ENCODE results near the gene METAP2.
"Not testable (repeated sequence)": the region's sequence is repeated elsewhere in the genome, so short reads cannot be mapped to it uniquely, and the experiment has no call there.

The METAP2 gene

DNA sequence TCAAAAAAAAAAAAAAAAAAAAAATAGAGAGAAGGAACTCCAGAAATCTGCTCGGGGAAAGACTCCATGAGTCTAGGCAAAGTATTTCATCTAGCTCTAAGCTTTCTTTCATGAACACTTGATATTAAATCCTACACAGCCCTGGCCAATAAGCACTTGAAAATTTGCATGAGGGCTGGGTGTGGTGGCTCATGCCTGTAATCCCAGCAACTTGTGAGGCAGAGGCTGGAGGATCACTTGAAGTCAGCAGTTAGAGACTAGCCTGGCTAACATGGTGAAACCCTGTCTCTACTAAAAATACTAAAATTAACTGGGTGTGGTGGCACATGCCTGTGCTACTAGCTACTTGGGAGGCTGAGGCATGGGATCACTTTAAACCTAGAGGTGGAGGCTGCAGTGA, 13.1 kb upstream of the METAP2 start:
- ChIA-PET POLR2A (interaction anchor here (1.9 kb wide), 1 partner anchor 13 kb away, joined by 8 read pairs; the partner anchor contains the start of gene METAP2), CTCF (no interaction called here)
- TF ChIP-seq HDGF (IDR thresholded peaks at IDR 0.05; ENCODE audit: borderline replicate concordance): no peak
- no peak for TF ChIP-seq SUZ12 (IDR thresholded peaks at IDR 0.05)
- TF ChIP-seq, protein P1, sequence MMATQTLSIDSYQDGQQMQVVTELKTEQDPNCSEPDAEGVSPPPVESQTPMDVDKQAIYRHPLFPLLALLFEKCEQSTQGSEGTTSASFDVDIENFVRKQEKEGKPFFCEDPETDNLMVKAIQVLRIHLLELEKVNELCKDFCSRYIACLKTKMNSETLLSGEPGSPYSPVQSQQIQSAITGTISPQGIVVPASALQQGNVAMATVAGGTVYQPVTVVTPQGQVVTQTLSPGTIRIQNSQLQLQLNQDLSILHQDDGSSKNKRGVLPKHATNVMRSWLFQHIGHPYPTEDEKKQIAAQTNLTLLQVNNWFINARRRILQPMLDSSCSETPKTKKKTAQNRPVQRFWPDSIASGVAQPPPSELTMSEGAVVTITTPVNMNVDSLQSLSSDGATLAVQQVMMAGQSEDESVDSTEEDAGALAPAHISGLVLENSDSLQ (IDR thresholded peaks at IDR 0.05): no peak
- no peak for TF ChIP-seq CTBP1 (IDR thresholded peaks at IDR 0.05; ENCODE audit: borderline replicate concordance)
- TF ChIP-seq ZNF384 (IDR thresholded peaks at IDR 0.05): no peak
- TF ChIP-seq FOXK2 (IDR thresholded peaks at IDR 0.05): no peak
- no peak for TF ChIP-seq FOXM1 (IDR thresholded peaks at IDR 0.05; ENCODE audit: borderline replicate concordance)
- TF ChIP-seq LEF1 (IDR thresholded peaks at IDR 0.05; ENCODE audit: borderline replicate concordance): no peak
- no peak for TF ChIP-seq SP1 (IDR thresholded peaks at IDR 0.05)
- no peak for TF ChIP-seq TARDBP (IDR thresholded peaks at IDR 0.05)
- TF ChIP-seq NFRKB (IDR thresholded peaks at IDR 0.05): no peak
- TF ChIP-seq L3MBTL2 (conservative IDR thresholded peaks at IDR 0.05): no peak
- no peak for TF ChIP-seq BHLHE40 (IDR thresholded peaks at IDR 0.05; ENCODE audit: borderline replicate concordance)
- DNase-seq (ENCODE audit: extremely low spot score): no peak

DNA sequence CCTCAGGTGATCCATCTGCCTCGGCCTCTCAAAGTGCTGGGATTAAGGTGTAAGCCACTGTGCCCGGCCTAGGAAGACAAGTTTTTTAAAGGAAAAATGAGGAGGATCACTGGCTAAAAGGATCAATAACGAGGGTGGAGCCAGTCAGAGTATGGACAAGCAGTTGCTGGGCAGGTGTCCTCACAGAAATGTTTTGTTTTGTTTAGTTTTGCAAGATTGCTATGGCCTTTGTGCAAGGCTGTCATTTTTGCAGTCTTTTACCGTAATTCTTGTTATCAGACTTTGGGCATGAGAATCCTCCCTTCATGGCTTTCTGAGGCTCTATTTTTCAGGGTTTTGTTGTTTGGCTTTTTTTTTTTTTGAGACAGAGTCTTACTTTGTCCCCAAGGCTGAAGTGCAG, 11.9 kb upstream of the METAP2 start:
- no peak for DNase-seq (ENCODE audit: extremely low spot score)
- ChIA-PET CTCF (no interaction called here), POLR2A (interaction anchor here (1.1 kb wide), 1 partner anchor 12 kb away, joined by 4 read pairs; the partner anchor contains the start of gene METAP2)
- no peak for TF ChIP-seq FOXK2 (IDR thresholded peaks at IDR 0.05)
- no peak for TF ChIP-seq L3MBTL2 (conservative IDR thresholded peaks at IDR 0.05)
- TF ChIP-seq CTBP1 (IDR thresholded peaks at IDR 0.05; ENCODE audit: borderline replicate concordance): no peak
- TF ChIP-seq ZNF384 (IDR thresholded peaks at IDR 0.05): no peak
- no peak for TF ChIP-seq TARDBP (IDR thresholded peaks at IDR 0.05)
- no peak for TF ChIP-seq SP1 (IDR thresholded peaks at IDR 0.05)
- TF ChIP-seq, protein P1 (IDR thresholded peaks at IDR 0.05): no peak
- TF ChIP-seq BHLHE40 (IDR thresholded peaks at IDR 0.05; ENCODE audit: borderline replicate concordance): no peak

DNA sequence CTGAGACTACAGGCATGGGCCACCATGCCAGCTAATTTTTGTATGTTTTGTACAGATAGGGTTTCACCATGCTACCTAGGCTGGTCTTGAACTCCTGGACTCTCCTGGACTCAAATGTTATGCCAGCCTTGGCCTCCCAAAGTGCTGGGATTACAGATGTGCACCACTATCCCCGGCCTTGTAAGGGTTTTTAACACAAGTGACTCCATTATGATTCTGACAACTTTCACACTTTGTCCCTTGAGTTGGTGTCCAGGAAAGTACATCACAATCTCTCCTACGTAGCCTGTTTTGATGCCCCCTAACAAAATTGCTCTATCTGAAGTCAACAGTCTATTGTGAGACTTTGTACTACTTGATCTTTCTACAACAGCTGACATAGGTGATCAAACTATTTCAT, 11.4 kb upstream of the METAP2 start:
- CTCF ChIA-PET: no interaction called here
- no peak for DNase-seq (ENCODE audit: extremely low spot score)
- POLR2A ChIA-PET: interaction anchor here (1.1 kb wide), 1 partner anchor 11 kb away, joined by 4 read pairs; the partner anchor contains the start of gene METAP2
- TF ChIP-seq LEF1 (IDR thresholded peaks at IDR 0.05; ENCODE audit: borderline replicate concordance): no peak
- TF ChIP-seq L3MBTL2 (conservative IDR thresholded peaks at IDR 0.05): no peak

DNA sequence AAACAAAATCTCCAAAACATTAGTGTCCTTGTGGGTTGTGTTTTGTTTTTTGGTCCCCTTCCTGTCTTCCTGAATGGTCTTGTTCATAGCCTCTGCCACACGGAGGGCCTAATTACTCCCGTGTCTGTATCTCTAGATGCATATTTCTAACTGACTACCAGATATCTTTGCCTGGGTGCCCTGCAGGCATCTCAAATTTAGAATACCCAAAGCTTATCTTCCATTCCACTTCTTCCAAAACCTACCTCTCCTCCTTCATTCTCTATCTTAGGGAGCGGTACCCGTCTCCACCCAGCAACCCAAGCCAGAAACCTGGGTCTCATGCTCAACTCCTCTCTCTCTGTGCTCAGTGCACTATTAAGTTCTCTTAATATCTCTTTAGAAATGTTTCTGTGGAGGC, 10.9 kb upstream of the METAP2 start:
- TF ChIP-seq TARDBP (IDR thresholded peaks at IDR 0.05) (no peak), L3MBTL2 (conservative IDR thresholded peaks at IDR 0.05) (no peak), NFRKB (IDR thresholded peaks at IDR 0.05) (no peak), BHLHE40 (IDR thresholded peaks at IDR 0.05; ENCODE audit: borderline replicate concordance) (no peak), FOXA1 (IDR thresholded peaks at IDR 0.05) (no peak), CTBP1 (IDR thresholded peaks at IDR 0.05; ENCODE audit: borderline replicate concordance) (no peak), SUZ12 (IDR thresholded peaks at IDR 0.05) (no peak), SP1 (IDR thresholded peaks at IDR 0.05) (no peak), ARNT (IDR thresholded peaks at IDR 0.05) (no peak), LEF1 (IDR thresholded peaks at IDR 0.05; ENCODE audit: borderline replicate concordance) (no peak), ELF4 (IDR thresholded peaks at IDR 0.05) (no peak), FOXK2 (IDR thresholded peaks at IDR 0.05) (no peak), ZNF384 (IDR thresholded peaks at IDR 0.05) (no peak), FOXM1 (IDR thresholded peaks at IDR 0.05; ENCODE audit: borderline replicate concordance) (no peak), HDGF (IDR thresholded peaks at IDR 0.05; ENCODE audit: borderline replicate concordance) (no peak)
- TF ChIP-seq, protein P1 (IDR thresholded peaks at IDR 0.05): no peak
- ChIA-PET POLR2A (no interaction called here), CTCF (no interaction called here)
- no peak for DNase-seq (ENCODE audit: extremely low spot score)

DNA sequence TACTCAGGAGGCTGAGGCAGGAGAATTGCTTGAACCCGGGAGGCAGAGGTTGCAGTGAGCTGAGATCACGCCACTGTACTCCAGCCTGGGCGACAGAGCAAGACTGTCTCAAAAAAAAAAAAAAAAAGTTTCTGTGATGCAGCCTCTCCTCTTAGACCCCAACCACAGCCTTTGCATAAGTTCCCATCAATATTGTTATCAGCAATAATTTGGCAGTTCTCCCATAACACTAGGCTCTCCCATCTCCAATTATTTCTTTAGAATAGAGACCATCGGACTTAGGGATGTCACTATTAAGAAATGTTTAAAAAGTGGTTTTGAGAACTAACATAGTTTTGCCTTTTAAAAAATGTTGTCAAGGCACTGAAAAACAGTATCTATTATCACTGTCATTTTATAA, 10.2 kb upstream of the METAP2 start:
- ChIA-PET CTCF (interaction anchor here (0.6 to 0.7 kb wide), 2 partner anchors 25 to 50 kb away, joined by 3 read pairs; no protein-coding TSS in a partner anchor), POLR2A (interaction anchor here (1.4 kb wide), 1 partner anchor 10 kb away, joined by 10 read pairs; the partner anchor contains the start of gene METAP2)
- DNase-seq (ENCODE audit: extremely low spot score): not testable (repeated sequence)

DNA sequence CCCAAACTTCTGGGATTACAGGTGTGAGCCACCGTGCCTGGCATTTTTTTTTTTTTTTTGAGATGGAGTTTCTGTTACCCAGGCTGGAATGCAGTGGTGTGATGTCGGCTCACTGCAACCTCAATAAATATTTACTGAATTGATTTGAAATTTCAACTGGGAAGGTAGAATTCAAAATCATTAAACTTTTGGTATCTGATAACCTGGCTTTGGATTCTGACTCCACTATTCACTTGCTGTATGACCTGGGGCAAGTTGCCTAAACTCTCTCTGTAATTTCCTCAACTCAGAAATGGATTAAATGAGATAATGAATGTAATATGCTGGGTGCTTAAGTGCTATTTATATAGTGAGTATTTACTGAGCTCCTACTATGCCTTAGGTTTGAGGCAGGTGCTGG, 8.7 kb upstream of the METAP2 start:
- ChIA-PET POLR2A (no interaction called here), CTCF (no interaction called here)
- no peak for TF ChIP-seq FOXK2 (IDR thresholded peaks at IDR 0.05)
- no peak for DNase-seq (ENCODE audit: extremely low spot score)

DNA sequence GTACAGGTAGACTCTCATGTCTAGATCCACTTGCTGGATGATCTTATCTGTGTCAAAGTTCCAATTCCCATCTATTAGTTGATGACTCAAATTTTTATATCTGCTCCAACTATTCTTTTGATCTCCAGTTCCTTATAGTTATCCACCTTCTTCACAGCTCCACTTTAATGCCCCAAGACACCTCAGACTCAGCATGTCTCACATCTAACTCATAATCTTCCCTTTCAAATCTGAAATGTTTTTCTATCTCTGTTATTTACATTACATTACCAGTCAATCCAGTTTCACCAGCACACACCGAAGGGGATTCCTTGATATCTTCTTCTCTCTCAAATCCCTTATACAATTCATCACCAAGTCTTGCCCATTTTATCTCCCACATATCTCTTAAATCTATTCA, 3.7 kb upstream of the METAP2 start:
- DNase-seq (ENCODE audit: extremely low spot score): no peak
- TF ChIP-seq ZNF384 (IDR thresholded peaks at IDR 0.05): no peak
- TF ChIP-seq HDGF (IDR thresholded peaks at IDR 0.05; ENCODE audit: borderline replicate concordance): no peak
- TF ChIP-seq SUZ12 (IDR thresholded peaks at IDR 0.05): no peak
- TF ChIP-seq, protein P1 (IDR thresholded peaks at IDR 0.05): no peak
- no peak for TF ChIP-seq L3MBTL2 (conservative IDR thresholded peaks at IDR 0.05)
- TF ChIP-seq FOXK2 (IDR thresholded peaks at IDR 0.05): no peak
- TF ChIP-seq NFRKB (IDR thresholded peaks at IDR 0.05): no peak
- no peak for TF ChIP-seq SP1 (IDR thresholded peaks at IDR 0.05)
- no peak for TF ChIP-seq ELF4 (IDR thresholded peaks at IDR 0.05)
- no peak for TF ChIP-seq LEF1 (IDR thresholded peaks at IDR 0.05; ENCODE audit: borderline replicate concordance)
- ChIA-PET POLR2A (no interaction called here), CTCF (no interaction called here)
